IMR-90 (cell line): ENCODE results near the gene CMKLR1.

ENCODE experiments used
- BHLHE40 ChIP-seq: fragments of 150-350 bp; IDR thresholded peaks from 2 replicates; pipeline ENCODE4 v1.6.1; 2016; ENCODE audit warnings: mild to moderate bottlenecking, low read depth, low read length
- CEBPB ChIP-seq: IDR thresholded peaks from 2 replicates; pipeline ENCODE4 v1.6.1; 2012; ENCODE audit warnings: low read depth, low read length, improper control_type of control experiment
- CHD1 ChIP-seq: IDR thresholded peaks from 2 replicates; pipeline ENCODE4 v1.6.1; 2012; ENCODE audit warnings: low read depth, low read length, improper control_type of control experiment
- CTCF ChIP-seq: conservative IDR thresholded peaks from 2 replicates; pipeline ENCODE4 v1.5.1; 2012; ENCODE audit warnings: mild to moderate bottlenecking, low read depth, low read length, improper control_type of control experiment
- ELK1 ChIP-seq: fragments of 150-350 bp; IDR thresholded peaks from 2 replicates; pipeline ENCODE4 v1.6.1; 2016; ENCODE audit warnings: low read depth, mild to moderate bottlenecking, low read length, moderate library complexity, borderline replicate concordance
- FOS ChIP-seq: fragments of 150-350 bp; IDR thresholded peaks from 2 replicates; pipeline ENCODE4 v1.6.1; 2016; ENCODE audit warnings: low read depth, low read length
- MAFK ChIP-seq: IDR thresholded peaks from 2 replicates; pipeline ENCODE4 v1.6.1; 2012; ENCODE audit warnings: low read depth, low read length, improper control_type of control experiment
- MXI1 ChIP-seq: IDR thresholded peaks from 2 replicates; pipeline ENCODE4 v1.6.1; 2012; ENCODE audit warnings: low read depth, mild to moderate bottlenecking, low read length, moderate library complexity, borderline replicate concordance
- POLR2A ChIP-seq: IDR thresholded peaks from 2 replicates; pipeline ENCODE4 v1.6.1; 2012; ENCODE audit warnings: mild to moderate bottlenecking, low read depth, low read length
- RAD21 ChIP-seq: IDR thresholded peaks from 2 replicates; pipeline ENCODE4 v1.6.1; 2012; ENCODE audit warnings: low read length, improper control_type of control experiment
- USF2 ChIP-seq: fragments of 150-350 bp; IDR thresholded peaks from 2 replicates; pipeline ENCODE4 v1.6.1; 2017; ENCODE audit warnings: mild to moderate bottlenecking, antibody characterized with exemption, low read length, low read depth

- no peak for TF ChIP-seq RAD21
- TF ChIP-seq FOS: no peak
- TF ChIP-seq CTCF: no peak
- TF ChIP-seq POLR2A: no peak
- no peak for TF ChIP-seq CHD1
- TF ChIP-seq MAFK: no peak
- TF ChIP-seq USF2: no peak
- no peak for TF ChIP-seq BHLHE40
- TF ChIP-seq CEBPB: no peak
- TF ChIP-seq MXI1: no peak
- no peak for TF ChIP-seq ELK1
These were observed 83.9 kb downstream of the CMKLR1 start for GRCh38 chr12:108255252-108255602.
